ENCODE data around the gene FSTL5. TPM values are rescaled to one million over a fixed set of nuclear protein-coding genes. Genes with fewer than 3 reads are reported as not detected.

Gene FSTL5
- total and polyA plus RNA-seq, 9 of the 15 experiments (the other 6 are each of a cell fraction or from before 2014, with no cell fraction given): 0.09 to 3.1 (median 0.50) TPM; not detected in 1

DNA sequence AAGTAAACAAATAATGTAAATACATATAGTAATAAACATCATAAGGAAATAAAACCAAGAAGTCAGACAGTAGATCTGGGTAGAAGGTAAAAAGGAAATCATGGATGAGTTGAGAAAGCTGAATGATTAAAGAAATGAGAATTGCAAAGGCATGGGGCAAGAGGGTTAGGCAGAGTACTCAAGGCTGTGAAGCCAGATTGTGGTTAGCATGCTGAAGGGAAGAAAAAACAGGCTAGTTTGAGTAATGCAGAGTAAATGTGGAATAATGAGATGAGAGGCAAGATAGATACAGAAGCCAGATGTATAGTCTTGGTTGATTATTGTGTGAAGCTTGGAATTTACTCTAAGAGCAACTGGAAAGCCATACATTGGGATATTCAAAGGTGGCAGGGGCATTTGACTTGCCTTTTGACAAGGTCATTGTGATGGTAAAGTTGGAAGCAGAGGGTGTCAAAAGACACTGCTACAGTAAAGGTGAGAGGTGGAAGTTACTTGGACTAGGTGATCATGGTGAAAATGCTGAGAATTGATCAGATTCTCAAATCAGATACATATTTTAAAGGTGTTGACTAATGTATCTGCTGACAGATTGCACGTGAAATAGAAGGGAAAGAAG is 307.0 kb downstream of the FSTL5 start (continued):
- TF ChIP-seq ZNF511 (CRISPR knock-in tag; IDR thresholded peaks at IDR 0.05) (no peak), HSF4 (CRISPR knock-in tag; IDR thresholded peaks at IDR 0.05; ENCODE audit: borderline replicate concordance) (no peak), NEUROD1 (IDR thresholded peaks at IDR 0.05; ENCODE audit: borderline replicate concordance, low read depth, low read length, partially characterized antibody) (no peak), SMAD2 (IDR thresholded peaks at IDR 0.05; ENCODE audit: low read depth, low read length) (no peak), NRF1 (conservative IDR thresholded peaks at IDR 0.05 in 1 of 2, IDR thresholded peaks at IDR 0.05 in 1 of 2) (no peak), RHOXF2B (CRISPR knock-in tag; conservative IDR thresholded peaks at IDR 0.05) (no peak)
- TF ChIP-seq, protein P1, sequence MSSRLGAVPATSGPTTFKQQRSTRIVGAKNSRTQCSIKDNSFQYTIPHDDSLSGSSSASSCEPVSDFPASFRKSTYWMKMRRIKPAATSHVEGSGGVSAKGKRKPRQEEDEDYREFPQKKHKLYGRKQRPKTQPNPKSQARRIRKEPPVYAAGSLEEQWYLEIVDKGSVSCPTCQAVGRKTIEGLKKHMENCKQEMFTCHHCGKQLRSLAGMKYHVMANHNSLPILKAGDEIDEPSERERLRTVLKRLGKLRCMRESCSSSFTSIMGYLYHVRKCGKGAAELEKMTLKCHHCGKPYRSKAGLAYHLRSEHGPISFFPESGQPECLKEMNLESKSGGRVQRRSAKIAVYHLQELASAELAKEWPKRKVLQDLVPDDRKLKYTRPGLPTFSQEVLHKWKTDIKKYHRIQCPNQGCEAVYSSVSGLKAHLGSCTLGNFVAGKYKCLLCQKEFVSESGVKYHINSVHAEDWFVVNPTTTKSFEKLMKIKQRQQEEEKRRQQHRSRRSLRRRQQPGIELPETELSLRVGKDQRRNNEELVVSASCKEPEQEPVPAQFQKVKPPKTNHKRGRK (tag; IDR thresholded peaks at IDR 0.05): no peak

- Histone ChIP-seq H3K4me2 (ENCODE audit: insufficient read depth, low read length) (no peak overlapping the region), H3K4me1 (replicated peaks in 1 of 2; ENCODE audit: control insufficient read depth in 2 of 2, insufficient read depth in 2 of 2, low read length in 2 of 2) (no peaks in the 10 kb centered on the region), H2AFZ (ENCODE audit: low read depth, low read length) (no peak overlapping the region), H3K27me3 (ENCODE audit: control insufficient read depth in 2 of 2, insufficient read depth in 2 of 2, low read length in 2 of 2) (no peaks in the 10 kb centered on the region), H3K9me1 (ENCODE audit: control insufficient read depth, insufficient read depth, low read length) (no peaks in the 10 kb centered on the region), H3K79me2 (ENCODE audit: control insufficient read depth, insufficient read depth, low read length) (no peaks in the 10 kb centered on the region), H3K9me3 (replicated peaks; ENCODE audit: control insufficient read depth, insufficient read depth, low read depth, low read length) (no peaks in the 10 kb centered on the region), H3K27ac (ENCODE audit: extremely low read depth, low read depth, low read length) (no peak overlapping the region), H4K20me1 (replicated peaks; ENCODE audit: control insufficient read depth, insufficient read depth, low read length) (no peaks in the 10 kb centered on the region), H3K4me3 (no peak overlapping the region), H3K36me3 (ENCODE audit: control insufficient read depth, insufficient read depth, low read length) (no peaks in the 10 kb centered on the region), H3K9ac (ENCODE audit: insufficient read depth in 1 of 2, low read depth in 2 of 2, low read length in 2 of 2) (no peak overlapping the region)
- CTCF ChIA-PET (ENCODE audit: low intra/inter-chr PET ratio): no interaction called here
- WGBS (ENCODE audit: insufficient coverage, low coverage, missing lambda C conversion rate): no CpG with 5 or more reads among the region's 1 CpG
- POLR2A ChIA-PET: no interaction called here
- in situ Hi-C loops (cut with MboI) (no loop called here), intact Hi-C loops (cut with micrococcal nuclease) (no loop called here)
- ATAC-seq: no peak
- no peak for DNase-seq (ENCODE audit: extremely low read depth in 1 of 4, low spot score in 3 of 4)
- BruUV-seq (replicated peaks): no TSS peak
- TF ChIP-seq HMGN3 (IDR thresholded peaks at IDR 0.05; ENCODE audit: borderline replicate concordance, extremely low read depth, insufficient read length, low read depth, low read length) (no peak), FOXP1 (CRISPR knock-in tag; IDR thresholded peaks at IDR 0.05) (no peak)
- FAIRE-seq: no peak
Measured at GRCh38 chr4:161850631-161851030, 313.2 kb downstream of the FSTL5 start.
